NCI-H345 treated with DMSO at 0.1 percent for 48 hours (cell line): ENCODE results near the gene SMTNL2.
"Not testable (repeated sequence)": the region's sequence is repeated elsewhere in the genome, so short reads cannot be mapped to it uniquely, and the experiment has no call there.

Experiments
- DNase-seq: peaks from one replicate; lab custom pipeline; 2025; ENCODE audit not compliant: unreplicated experiment; lab: John Stamatoyannopoulos, UW

Gene SMTNL2

GRCh38 chr17:4559966-4560365 is 24.4 kb upstream of the SMTNL2 start:
- DNase-seq = no peak

DNA sequence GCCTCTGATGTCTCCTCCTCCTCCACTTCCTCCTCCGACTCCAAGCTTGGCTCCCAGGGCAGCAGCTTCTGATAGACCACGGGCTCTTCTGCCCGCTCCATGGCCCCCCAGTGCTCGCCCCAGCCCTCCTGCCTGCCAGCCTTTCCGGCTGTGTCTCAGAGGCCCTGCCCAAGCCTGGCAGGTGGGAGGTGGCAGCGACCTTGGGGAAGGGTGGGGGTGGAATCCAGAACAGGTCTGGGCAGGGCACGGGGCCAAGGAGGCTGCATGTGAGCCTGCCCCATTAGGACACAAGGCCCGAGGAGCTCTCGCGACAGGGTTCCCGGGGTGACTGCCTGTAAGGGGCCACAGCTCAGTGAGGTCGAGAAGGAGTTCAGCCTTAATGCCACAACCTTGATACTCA is 23.9 kb upstream of the SMTNL2 start, which contains the start of gene GGT6:
Gene GGT6, minus strand, starts transcription at position 157 of the 400 bp plus-strand sequence. Its CDS starts 56 bp downstream, at position 101.
- no peak for DNase-seq

- DNase-seq = no peak
Measured at GRCh38 chr17:4560837-4561256, 23.5 kb upstream of the SMTNL2 start.

DNA sequence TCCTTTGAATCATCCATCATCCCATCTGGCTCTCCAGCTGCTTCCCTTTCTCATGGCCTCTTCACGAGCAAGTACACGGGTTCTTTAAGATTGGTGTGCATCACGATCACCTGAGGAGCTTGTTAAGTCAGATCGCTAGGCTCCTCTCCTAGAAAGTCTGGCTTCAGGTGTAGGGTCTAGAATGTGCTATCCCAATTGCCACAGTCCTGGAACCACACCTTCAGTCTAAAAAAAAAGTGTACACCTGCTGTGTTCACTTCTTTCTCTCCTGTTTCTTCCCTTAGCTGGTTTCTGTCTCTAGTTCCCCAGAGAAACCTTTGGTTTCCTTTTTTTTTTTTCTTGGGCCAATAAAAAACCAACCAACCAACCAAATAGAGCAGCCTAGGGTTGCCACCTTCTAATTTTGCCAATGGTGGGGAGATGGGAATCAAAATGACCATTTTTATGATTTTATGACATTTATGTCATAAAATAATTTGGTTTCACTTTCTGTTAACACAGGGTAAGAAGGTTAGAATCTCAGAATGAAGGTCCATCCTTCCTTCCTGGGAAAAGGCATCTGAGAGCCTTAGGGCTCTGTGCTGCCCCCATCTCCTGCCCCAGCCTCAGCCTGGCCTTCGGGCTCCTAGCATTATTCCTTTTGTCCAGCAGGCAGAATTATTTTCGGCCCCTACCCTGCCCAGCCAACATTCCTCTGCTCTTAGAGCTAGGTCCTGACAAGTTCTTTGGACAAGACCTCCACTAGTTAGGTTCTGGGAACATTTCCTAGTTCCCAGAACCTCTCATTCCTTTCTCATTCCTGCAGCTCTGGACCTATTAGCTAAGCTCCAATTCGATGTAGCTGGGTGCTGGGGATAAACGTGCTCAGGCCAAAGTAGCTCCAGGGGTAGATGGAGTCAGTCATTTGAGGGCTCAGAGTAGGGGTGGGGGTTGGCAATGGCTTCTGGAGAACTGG is 22.0 kb upstream of the SMTNL2 start:
- no peak for DNase-seq

GRCh38 chr17:4565209-4566141 is 18.9 kb upstream of the SMTNL2 start:
- peak; percentile 61 for DNase-seq

DNA sequence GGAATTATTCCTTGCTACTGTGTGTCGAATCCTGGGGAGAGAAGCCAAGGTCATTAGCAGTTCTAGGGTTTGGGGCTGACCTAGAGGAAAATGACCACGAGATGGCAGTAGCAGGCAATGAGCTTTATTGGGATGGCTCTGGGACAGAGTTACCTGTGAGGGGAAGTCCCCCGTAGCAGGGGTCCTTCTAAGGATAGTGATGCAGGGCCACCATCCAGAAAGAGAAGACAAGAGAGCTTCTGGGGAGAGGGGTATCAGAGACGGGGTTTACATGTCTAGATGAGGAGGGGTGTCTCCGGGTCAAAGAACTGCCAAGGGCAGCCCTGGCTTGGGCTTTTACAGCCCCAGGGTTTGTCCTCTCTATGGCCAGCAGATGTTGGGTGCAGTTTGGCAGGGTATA is 17.5 kb upstream of the SMTNL2 start:
- peak; percentile 11 for DNase-seq

DNA sequence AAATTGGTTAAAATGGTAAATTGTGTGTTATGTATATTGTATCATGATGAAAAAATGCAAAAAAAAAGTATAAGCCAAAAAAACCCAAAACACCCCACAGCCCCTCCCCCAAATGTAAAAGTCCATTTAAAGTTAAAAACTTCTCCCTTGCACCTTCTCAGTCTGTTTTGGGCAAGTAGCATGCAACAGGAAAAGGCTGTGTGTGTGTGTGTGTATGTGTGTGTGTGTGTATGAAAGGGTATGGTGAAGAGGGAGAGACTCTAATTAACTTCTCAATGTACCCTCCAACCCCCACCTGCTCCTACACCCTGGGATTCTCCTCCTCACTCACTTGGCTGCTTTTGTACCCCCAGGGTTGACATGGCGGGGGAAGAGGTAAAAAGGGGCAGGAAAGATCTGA is 14.7 kb upstream of the SMTNL2 start:
- no peak for DNase-seq

DNA sequence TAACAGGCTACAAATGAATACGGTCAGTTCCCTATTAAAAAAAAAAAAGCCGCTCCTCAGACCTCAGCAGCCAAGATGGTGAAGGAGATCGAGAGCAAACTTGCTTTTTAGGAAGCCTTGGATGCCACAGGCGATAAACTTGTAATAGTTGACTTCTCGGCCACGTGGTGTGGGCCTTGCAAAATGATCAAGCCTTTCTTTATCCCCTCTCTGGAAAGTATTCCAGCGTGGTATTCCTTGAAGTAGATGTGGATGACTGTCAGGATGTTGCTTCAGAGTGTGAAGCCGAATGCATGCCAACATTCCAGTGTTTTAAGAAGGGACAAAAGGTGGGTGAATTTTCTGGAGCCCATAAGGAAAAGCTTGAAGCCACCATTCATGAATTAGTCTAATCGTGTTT is 12.2 kb upstream of the SMTNL2 start:
- no peak for DNase-seq

DNA sequence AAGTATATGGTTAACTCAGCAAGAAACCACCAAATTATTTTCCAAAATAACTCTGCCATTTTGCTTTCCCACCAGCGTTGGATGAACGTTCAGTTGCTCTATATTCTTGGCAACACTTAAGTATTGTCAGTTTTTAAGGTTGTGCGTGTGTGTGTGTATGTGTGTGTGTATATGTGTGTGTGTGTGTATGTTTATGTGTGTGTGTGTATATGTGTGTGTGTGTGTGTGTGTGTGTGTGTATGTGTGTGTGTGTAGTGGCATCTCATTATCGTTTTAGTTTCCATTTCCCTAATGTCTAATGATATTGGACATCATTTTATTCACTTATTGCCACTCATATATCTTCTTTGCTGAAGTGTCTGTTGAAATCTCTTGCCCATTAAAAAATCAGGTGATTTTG is 11.2 kb upstream of the SMTNL2 start:
- DNase-seq = no peak

DNA sequence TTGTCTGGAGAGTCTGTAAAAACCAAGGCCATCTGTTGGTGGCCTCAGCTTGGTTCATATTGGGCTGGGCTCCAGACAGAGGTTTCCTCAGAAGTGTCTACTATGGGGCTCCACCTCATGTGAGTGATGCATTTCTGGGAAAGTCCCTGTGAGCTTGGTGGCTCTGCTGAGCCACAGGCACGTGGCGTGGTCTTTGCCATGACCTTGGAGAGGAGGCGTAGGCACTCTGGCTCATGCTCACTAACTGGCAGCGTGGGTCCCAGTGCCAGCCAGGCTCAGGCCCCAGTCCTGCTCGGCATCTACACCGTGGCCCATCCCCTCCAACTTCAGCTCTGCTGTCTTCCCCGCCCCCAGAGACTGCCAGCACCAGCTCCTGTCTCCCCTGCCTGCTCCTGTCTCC is 10.7 kb upstream of the SMTNL2 start:
- DNase-seq = no peak

DNA sequence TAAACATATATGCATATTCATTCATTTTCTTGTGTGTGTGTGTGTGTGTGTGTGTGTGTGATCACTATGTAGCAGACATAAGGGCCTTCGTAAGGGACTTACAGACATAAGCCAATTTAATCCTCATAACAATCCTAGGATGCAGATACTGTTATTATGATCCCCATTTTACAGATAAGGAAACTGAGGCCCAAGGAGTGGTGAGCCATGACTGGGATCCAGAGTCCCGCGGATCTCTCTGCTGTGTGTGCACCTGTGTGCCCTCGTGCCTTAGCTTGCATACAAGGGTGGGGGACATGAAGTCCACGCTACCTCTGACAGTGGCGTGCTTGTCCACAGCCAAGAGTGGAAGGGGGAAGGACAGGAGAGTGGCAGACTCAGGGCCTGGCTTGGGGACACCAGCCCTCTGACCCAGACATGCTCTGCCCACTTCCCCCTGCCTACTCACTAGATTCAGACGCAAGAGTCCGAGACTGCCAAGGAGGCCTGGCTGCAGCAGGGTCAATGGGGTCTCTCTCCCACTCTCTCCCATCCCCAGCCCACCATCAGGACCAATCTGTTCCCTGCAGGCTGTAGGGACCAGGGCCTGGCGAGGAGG is 9.8 kb upstream of the SMTNL2 start:
- DNase-seq = no peak

DNA sequence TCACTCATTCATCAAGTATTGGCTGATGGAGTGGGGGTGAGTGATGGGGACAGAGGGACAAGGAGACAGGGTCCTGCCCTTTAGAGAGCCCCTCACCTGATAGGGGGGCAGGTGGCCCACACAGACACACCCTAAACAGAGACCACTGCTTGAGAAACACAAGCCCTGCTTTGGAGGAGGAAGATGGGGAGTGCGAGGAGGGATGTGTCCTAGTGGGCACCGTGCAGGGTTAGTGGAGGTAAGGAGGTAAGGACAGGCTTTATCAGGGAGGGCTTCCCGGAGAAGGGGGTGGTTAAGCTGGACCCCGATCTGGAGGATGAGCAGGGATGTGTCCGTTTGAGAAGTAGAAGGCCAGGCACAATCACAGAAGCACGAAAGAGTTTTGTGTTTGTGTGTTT is 8.2 kb upstream of the SMTNL2 start:
- no peak for DNase-seq

- no peak for DNase-seq
Measured at GRCh38 chr17:4576729-4577322, 7.5 kb upstream of the SMTNL2 start.

GRCh38 chr17:4577386-4577993 is 6.8 kb upstream of the SMTNL2 start:
- no peak for DNase-seq

GRCh38 chr17:4578349-4578748 is 6.0 kb upstream of the SMTNL2 start:
- DNase-seq = not testable (repeated sequence)

DNA sequence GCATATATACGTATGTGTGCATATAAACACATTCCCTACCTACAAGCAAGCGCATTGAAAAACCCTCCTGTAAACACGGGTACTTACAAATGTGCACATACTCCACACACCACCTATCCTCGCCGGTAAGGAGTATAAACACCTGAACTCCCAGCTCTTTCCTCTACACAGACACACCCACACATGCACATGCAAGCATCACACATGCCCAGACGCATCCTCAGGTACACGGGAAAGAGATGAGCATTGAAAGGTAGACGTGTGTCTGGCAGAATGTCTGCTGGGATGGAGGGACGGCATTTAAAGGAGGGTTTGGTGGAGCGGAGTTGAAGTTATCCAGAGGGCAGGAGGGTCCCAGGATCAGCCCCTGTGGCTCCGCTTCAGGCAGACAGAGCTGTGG is 4.7 kb upstream of the SMTNL2 start:
- no peak for DNase-seq

DNA sequence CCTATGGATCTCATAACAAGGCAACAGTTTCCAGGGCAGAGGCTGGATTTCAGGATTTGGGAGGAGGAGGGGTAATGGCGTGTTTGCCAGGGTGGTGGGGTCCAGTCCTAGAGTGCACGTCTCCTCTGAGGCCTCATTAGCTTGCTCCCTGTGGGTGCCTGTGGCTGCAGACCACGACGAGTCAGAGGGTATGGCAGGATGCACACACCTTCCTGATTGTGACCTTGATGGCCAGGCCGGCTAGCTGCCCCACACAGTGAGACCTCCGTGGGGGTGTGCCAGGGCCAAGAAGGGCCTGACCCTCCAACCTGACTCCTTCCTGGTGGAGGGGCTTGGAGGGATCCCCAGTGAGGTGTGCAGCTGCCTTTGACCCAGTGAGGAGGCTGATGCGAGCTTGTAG is 4.0 kb upstream of the SMTNL2 start:
- DNase-seq = no peak

DNA sequence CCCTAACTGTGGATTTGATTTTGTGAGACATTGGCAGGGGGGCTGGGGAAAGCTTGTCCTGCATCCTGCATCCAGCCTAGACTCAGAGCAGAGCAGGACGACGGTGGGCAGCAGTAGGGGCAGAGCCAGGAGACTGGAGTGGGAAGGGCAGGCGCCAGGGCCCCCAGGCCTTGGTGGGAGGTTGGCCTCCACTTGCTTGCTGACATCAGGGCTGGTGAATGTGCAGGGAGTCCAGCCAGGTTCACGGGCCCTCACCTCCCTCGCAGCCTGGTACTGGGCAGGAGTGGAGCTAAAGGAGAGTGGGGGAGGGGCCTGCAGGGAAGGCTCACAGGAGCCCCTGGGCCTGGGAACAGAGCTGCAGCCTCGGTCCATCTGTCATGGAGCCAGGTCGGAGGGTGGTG is 2.2 kb upstream of the SMTNL2 start:
- no peak for DNase-seq

GRCh38 chr17:4582691-4583090 is 1.6 kb upstream of the SMTNL2 start:
- no peak for DNase-seq

DNA sequence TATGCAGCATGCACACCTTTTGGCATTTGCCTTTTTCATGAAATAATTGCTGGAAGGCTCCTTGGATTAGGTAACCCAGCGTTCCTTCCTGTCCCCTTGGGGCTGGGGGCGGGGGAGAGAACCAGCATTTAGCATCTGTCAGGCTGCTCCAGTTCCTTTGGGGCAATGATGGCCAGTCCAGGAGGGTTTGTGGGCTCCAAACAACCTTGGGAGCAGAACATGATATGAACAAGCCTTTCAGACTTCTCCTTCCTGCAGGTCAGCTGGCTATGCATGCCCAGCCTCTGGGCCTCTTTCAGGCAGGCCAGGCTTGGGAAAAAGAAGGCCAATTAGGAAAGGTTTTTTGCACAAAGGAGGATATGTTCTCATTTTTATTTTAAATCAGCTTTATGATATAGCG is 1.1 kb upstream of the SMTNL2 start:
- no peak for DNase-seq

- DNase-seq = no peak
Measured at GRCh38 chr17:4583782-4584100, 588 bp upstream of the SMTNL2 start.
